Lung microvascular endothelial cell (primary cell): ENCODE measurements around the gene SDHAF3. TPM values are rescaled to one million over a fixed set of nuclear protein-coding genes. Genes with fewer than 3 reads are reported as not detected.

Experiments used
- DNase-seq, 2 donors: peaks; one replicate each; pipeline versions ENCODE4 v3.0.0 to v3.0.0-alpha.2; 2010; ENCODE audit warnings: low read depth in 2 of 2
- total RNA-seq: library from RNA; depleted of rRNA; stranded (reverse); fragments of >200 nt; gene quantifications from 2 replicates; pipeline ENCODE4 v1.2.1, GENCODE V29; 2014

SDHAF3 gene
- total RNA-seq, 1 donor from 2014 or later = 1.6 TPM

- no peak for DNase-seq
Measured at GRCh38 chr7:97215556-97215955, 98.1 kb downstream of the SDHAF3 start.

GRCh38 chr7:97218767-97219166 lies 101.3 kb downstream of the SDHAF3 start:
- DNase-seq = no peak

- DNase-seq = no peak
Measured at GRCh38 chr7:97219237-97219636, 101.7 kb downstream of the SDHAF3 start.

- DNase-seq = no peak
Measured at GRCh38 chr7:97224316-97224715, 106.8 kb downstream of the SDHAF3 start.

- DNase-seq = no peak
Measured at GRCh38 chr7:97226541-97226940, 109.0 kb downstream of the SDHAF3 start.

Other genes starting within 250 kb of the SDHAF3 start
- not detected in 2 replicates for gene DLX6, start 112.1 kb upstream of the SDHAF3 start, total RNA-seq
- gene DLX5, start 92.9 kb upstream of the SDHAF3 start, total RNA-seq = not detected in 2 replicates